HepG2 (cell line): ENCODE data around the gene NMNAT1. TPM values are rescaled to one million over a fixed set of nuclear protein-coding genes. Genes with fewer than 3 reads are reported as not detected.
A peak's percentile ranks its signal among the peaks of the same experiment; 100 is the strongest.

ENCODE experiments used
- BRF2 ChIP-seq: sonication (generic); formaldehyde crosslinking; IDR thresholded peaks from 2 replicates; pipeline ENCODE4 v1.8.1; 2022; ENCODE audit warnings: mild to moderate bottlenecking, missing genetic modification reagents
- DDIT3 ChIP-seq: sonication (generic); formaldehyde crosslinking; IDR thresholded peaks from 2 replicates; pipeline ENCODE4 v1.4.0; 2020; ENCODE audit warnings: mild to moderate bottlenecking, missing genetic modification reagents
- DMAP1 ChIP-seq: IDR thresholded peaks from 2 replicates; pipeline ENCODE4 v1.6.1; 2016
- GABPB1 ChIP-seq: IDR thresholded peaks from 2 replicates; pipeline ENCODE4 v1.6.1; 2016; ENCODE audit warnings: mild to moderate bottlenecking, missing genetic modification reagents, moderate library complexity, missing compliant biosample characterization
- HHEX ChIP-seq: IDR thresholded peaks from 2 replicates; pipeline ENCODE4 v1.6.1; 2016; ENCODE audit warnings: control low read depth
- HNRNPK ChIP-seq: fragments of 200-400 bp; formaldehyde crosslinking; IDR thresholded peaks from 2 replicates; pipeline ENCODE4 v1.6.1; 2018; ENCODE audit warnings: low read length, low read depth, moderate library complexity, mild to moderate bottlenecking; ENCODE audit not compliant: poor library complexity, severe bottlenecking
- KAT2B ChIP-seq: fragments of 150-350 bp; IDR thresholded peaks from 2 replicates; pipeline ENCODE4 v1.6.1; 2014; ENCODE audit warnings: low read depth, low read length, borderline replicate concordance
- NFYB ChIP-seq: sonication (generic); formaldehyde crosslinking; IDR thresholded peaks from 2 replicates; pipeline ENCODE4 v1.4.0; 2020; ENCODE audit warnings: missing genetic modification reagents
- NR2F6 ChIP-seq, 2 experiments: IDR thresholded peaks; 2 replicates each; pipeline ENCODE4 v1.6.1; 2016; ENCODE audit warnings: antibody characterized with exemption in 1 of 2, mild to moderate bottlenecking in 1 of 2
- PLSCR1 ChIP-seq: sonication (generic); formaldehyde crosslinking; IDR thresholded peaks from 2 replicates; pipeline ENCODE4 v1.5.0; 2020; ENCODE audit warnings: missing genetic modification reagents, mild to moderate bottlenecking, borderline replicate concordance
- PTBP1 ChIP-seq: fragments of 200-400 bp; formaldehyde crosslinking; IDR thresholded peaks from 2 replicates; pipeline ENCODE4 v1.6.1; 2018; ENCODE audit warnings: low read length, low read depth; ENCODE audit not compliant: poor library complexity, severe bottlenecking
- RFXAP ChIP-seq: sonication (generic); formaldehyde crosslinking; IDR thresholded peaks from 2 replicates; pipeline ENCODE4 v1.4.0; 2020; ENCODE audit warnings: missing genetic modification reagents, borderline replicate concordance
- SIX1 ChIP-seq: sonication (generic); formaldehyde crosslinking; IDR thresholded peaks from 2 replicates; pipeline ENCODE4 v1.4.0; 2020; ENCODE audit warnings: missing genetic modification reagents, borderline replicate concordance
- SMC3 ChIP-seq: IDR thresholded peaks from 2 replicates; pipeline ENCODE4 v1.6.1; 2011; ENCODE audit warnings: low read length, improper control_type of control experiment
- TCF12 ChIP-seq, 2 experiments: fragments of 450-650 bp in 1 of 2; sonication (generic) in 1 of 2; formaldehyde crosslinking in 1 of 2; IDR thresholded peaks; 2 replicates each; pipeline versions ENCODE4 v1.6.1 to v1.8.0; 2017 to 2022; ENCODE audit warnings: antibody characterized with exemption in 1 of 2, mild to moderate bottlenecking in 1 of 2, missing genetic modification reagents in 1 of 2, moderate library complexity in 1 of 2
- ZBTB44 ChIP-seq: sonication (generic); formaldehyde crosslinking; IDR thresholded peaks from 2 replicates; pipeline ENCODE4 v1.4.0; 2020; ENCODE audit warnings: missing genetic modification reagents
- ZKSCAN5 ChIP-seq: sonication (generic); formaldehyde crosslinking; IDR thresholded peaks from 2 replicates; pipeline ENCODE4 v1.5.1; 2020; ENCODE audit warnings: mild to moderate bottlenecking, missing genetic modification reagents
- ZNF234 ChIP-seq: sonication (generic); formaldehyde crosslinking; conservative IDR thresholded peaks from 2 replicates; pipeline ENCODE4 v1.5.1; 2020; ENCODE audit warnings: mild to moderate bottlenecking, missing genetic modification reagents
- ZNF280D ChIP-seq: sonication (generic); formaldehyde crosslinking; IDR thresholded peaks from 2 replicates; pipeline ENCODE4 v1.5.1; 2020; ENCODE audit warnings: mild to moderate bottlenecking, missing genetic modification reagents
- ZNF580 ChIP-seq: IDR thresholded peaks from 2 replicates; pipeline ENCODE4 v1.6.1; 2016; ENCODE audit warnings: low read depth, borderline replicate concordance
- ZNF777 ChIP-seq: sonication (generic); formaldehyde crosslinking; IDR thresholded peaks from 2 replicates; pipeline ENCODE4 v1.4.0; 2020; ENCODE audit warnings: missing genetic modification reagents
- ZSCAN12 ChIP-seq: sonication (generic); formaldehyde crosslinking; IDR thresholded peaks from 2 replicates; pipeline ENCODE4 v1.9.0; 2021; ENCODE audit warnings: mild to moderate bottlenecking, missing genetic modification reagents
- polyA plus RNA-seq, 8 experiments: library from polyadenylated mRNA; depleted of rRNA in 3 of 8; stranded (reverse) in 7 of 8; unstranded in 1 of 8; fragments of >200 nt; fragmentation: Illumina TruSeq in 4 of 8; extraction: Trizol in 4 of 8; gene quantifications; 2 replicates each; pipeline versions ENCODE4 v1.2.1 to v1.2.3, GENCODE V29; 2011 to 2016; ENCODE audit warnings: low read depth in 4 of 8, missing spikeins in 1 of 8, mixed read lengths in 1 of 8; ENCODE audit not compliant: insufficient read depth in 1 of 8
- total RNA-seq, 5 experiments: library from RNA; depleted of rRNA; stranded (reverse); fragments of >200 nt; fragmentation: Illumina TruSeq; extraction: Trizol; gene quantifications; 2 replicates each; pipeline ENCODE4 v1.2.3, GENCODE V29; 2016; ENCODE audit warnings: low read depth in 1 of 5

NMNAT1 gene
- total and polyA plus RNA-seq, 2 of the 13 experiments (the other 11 are each of a cell fraction or from before 2014, with no cell fraction given): 5.6 to 12.2 TPM

GRCh38 chr1:9942939-9943788 lies at the start of gene NMNAT1, which contains the start of gene LZIC (continued):
- TF ChIP-seq BRF2 (CRISPR knock-in tag) (peak; percentile 76), ZBTB44 (CRISPR knock-in tag) (peak; percentile 62; the same call in 1 of the 2 replicates), NFYB (peak; percentile 97), HHEX (CRISPR knock-in tag) (no peak), NR2F6 (IDR thresholded peaks at IDR 0.05) (no peak), NR2F6 (CRISPR knock-in tag; IDR thresholded peaks at IDR 0.05) (peak; percentile 66; the same call in 1 of the 2 replicates), SIX1 (CRISPR knock-in tag) (no peak; the same call in 1 of the 2 replicates), DDIT3 (CRISPR knock-in tag) (no peak), SMC3 (no peak), ZNF280D (CRISPR knock-in tag) (peak; percentile 90), PTBP1 (no peak), ZKSCAN5 (0 out of 2 replicates have a peak, but pooled peaks have one; percentile 55), TCF12 (IDR thresholded peaks at IDR 0.05) (no peak), TCF12 (CRISPR knock-in tag; IDR thresholded peaks at IDR 0.05) (0 out of 2 replicates have a peak, but pooled peaks have one; percentile 32), ZSCAN12 (CRISPR knock-in tag) (no peak), PLSCR1 (CRISPR knock-in tag) (no peak), KAT2B (no peak), DMAP1 (CRISPR knock-in tag) (peak; percentile 90), RFXAP (peak; percentile 90), ZNF580 (peak; percentile 93), GABPB1 (CRISPR knock-in tag) (peak; percentile 100), ZNF777 (CRISPR knock-in tag) (peak; percentile 53), ZNF234 (CRISPR knock-in tag) (no peak), HNRNPK (no peak)
